HG03139 (cell line): ENCODE results near the gene ST6GAL2.

Experiments used
- ATAC-seq: cut with Tn5 transposase; IDR thresholded peaks from one replicate; pipeline ENCODE4 v1.9.1; 2021; ENCODE audit not compliant: unreplicated experiment

ST6GAL2 gene

DNA sequence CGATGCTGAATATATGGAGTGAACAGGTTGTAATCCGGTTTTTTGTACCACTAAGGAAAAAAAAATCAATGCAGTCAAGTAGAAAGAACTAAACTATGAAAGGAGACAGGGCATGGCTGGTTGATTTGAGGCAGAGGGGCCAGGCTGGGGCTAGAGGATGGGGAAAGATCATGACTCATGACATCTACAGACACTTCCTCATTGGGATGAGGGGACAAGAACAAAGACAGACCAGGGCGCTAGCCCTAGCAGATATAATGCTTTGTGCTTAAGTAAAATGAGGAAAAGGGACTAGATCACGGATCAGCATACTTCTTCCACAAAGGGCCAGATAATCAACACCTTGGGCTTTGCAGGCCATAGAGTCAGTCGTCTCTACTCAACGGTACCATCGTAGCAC lies 55.8 kb downstream of the ST6GAL2 start:
- ATAC-seq, result no peak

DNA sequence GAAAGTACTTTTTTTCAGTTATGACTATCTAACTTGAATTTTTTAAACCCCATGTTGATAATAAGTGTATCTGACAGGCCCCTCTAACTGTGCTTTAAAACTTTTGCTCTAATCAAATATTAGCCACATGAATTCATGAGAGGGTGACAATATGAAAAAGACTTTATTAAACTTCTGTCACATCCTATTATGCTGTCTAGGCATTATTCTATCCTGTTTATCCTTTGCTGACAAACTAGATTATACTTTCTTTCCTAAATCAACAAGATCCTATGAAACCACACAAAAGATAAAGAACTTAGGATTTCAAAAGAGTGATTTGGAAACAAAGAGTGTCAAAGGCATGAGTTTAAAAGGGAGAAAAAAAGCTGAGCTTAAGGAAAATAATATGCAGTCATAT lies 57.8 kb downstream of the ST6GAL2 start:
- no peak for ATAC-seq

DNA sequence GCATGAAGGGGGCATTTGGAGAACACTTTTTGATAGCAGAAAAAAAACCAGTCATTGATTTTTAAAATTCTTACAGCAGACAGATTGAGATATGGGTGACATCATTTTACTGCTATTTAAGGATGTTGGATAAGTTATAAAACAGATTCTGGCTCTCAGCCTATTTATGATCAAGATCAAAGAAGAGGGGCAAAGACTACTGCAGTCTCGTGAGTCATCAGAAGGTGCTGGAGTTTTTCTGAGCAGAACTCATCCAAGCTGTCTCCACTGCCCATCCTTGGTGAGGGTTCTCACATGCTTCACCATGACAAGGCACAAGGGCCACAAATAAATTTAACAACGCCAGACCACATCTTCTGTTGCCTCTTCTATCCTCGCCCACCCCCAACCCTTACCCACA lies 58.8 kb downstream of the ST6GAL2 start:
- no peak for ATAC-seq

DNA sequence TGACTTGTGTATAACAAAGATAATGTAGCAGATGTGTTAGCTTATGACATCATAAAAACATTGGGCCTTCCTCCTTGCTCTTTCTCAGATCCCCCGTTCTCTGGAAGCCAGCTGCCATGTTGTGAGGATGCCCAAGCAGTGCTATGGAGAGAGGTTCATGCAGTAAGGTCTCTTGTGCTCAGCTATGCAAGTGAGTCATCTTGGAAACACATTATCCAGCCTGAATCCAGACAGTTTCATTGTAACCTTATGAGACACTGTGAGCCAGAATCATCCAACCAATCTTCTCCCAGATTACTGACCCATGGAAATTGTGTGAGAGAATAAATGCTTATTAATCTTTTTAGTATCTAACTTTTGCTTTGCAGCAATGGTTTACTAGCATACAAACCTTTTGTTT lies 60.8 kb downstream of the ST6GAL2 start:
- ATAC-seq, result no peak

DNA sequence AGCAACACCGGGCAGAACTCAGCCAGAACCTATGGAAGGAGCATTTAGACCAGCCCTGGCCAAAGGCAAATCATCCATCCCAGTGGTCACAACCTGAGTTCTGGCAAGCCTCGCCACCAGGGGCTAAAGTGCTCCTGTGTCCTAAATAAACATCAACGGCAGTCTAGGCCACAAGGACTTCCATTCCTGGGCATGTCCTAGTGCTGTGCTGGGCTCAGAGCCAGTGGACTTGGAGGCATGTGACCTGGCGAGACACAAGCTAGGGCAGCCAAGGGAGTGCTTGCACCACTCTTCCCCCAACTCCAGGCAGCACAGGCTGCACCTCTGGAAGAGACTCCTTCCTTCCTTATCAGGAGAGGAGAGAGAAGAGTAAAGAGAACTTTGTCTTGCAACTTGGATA lies 69.0 kb downstream of the ST6GAL2 start:
- ATAC-seq, result no peak

DNA sequence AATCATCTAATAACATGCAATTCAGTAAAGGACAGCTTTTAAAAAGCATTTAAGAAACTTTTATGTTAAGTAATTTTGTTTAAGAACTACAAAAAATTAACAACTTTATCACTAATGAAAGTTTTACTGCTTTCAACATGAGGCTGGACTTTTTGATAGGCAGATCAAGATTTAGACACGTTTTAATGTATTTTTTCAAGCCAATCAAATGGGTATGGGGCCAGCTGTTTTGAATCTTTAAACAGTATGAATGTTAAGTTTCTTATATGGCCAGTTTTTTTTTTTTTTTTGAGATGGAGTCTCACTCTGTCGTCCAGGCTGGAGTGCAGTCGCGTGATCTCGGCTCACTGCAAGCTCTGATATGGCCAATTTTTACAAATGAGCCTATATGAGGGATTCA lies 73.1 kb downstream of the ST6GAL2 start:
- no peak for ATAC-seq

DNA sequence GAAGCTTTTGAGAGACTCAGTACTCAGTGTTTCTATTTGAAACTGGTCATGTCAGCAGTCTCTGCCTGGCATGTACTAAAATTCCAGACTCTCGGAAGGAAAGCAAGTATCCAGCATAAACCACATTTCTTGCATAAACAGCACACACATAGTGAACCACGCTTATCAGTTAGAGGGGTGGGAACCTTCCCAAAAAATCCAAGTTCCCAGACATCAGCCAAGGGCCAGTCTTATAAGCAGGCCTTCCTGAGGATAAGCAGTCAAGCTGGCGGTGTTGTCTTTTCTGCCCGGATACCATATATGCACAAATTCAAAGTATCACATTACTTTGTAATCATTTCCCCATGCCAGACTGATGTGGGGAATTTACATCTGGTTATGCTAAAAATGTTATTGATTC lies 73.6 kb downstream of the ST6GAL2 start:
- no peak for ATAC-seq

DNA sequence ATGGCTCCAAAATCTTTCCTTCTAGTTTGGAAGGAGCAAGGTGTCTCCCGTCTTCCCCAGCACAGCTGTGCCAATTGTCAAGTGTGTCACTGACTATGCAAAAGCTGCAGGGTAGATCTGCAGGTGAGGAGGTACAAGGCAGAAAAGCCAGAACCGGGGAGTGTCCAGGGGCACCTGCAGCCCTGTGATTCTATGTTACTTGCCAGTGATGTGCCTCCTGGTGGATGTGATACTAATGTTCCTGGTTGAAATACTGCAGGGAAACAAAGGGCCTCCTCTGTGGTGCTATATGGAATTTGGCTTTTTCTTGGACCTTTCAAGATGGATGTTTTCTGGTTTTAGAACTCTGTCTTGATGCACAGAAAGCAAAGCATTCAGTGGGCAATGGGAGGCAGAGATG lies 80.3 kb downstream of the ST6GAL2 start:
- no peak for ATAC-seq

DNA sequence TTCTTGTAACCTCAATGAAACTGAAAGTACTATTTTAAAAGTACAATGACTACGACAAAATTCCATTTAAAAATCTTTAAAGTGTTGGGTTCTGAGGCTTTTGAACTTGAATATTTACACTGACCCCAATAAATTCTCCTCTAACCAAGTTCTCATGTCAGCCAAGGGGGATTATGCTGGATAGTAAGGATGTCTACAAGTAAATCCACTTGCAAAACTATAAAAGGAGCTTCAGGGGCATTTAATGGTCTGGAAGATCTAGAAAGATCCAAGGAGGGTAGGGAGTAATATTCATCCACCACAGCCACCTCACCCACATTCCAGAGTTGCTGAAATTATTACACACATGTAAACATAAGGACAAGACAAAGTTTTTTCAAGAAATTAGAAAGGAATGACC lies 81.8 kb downstream of the ST6GAL2 start:
- ATAC-seq, result no peak

DNA sequence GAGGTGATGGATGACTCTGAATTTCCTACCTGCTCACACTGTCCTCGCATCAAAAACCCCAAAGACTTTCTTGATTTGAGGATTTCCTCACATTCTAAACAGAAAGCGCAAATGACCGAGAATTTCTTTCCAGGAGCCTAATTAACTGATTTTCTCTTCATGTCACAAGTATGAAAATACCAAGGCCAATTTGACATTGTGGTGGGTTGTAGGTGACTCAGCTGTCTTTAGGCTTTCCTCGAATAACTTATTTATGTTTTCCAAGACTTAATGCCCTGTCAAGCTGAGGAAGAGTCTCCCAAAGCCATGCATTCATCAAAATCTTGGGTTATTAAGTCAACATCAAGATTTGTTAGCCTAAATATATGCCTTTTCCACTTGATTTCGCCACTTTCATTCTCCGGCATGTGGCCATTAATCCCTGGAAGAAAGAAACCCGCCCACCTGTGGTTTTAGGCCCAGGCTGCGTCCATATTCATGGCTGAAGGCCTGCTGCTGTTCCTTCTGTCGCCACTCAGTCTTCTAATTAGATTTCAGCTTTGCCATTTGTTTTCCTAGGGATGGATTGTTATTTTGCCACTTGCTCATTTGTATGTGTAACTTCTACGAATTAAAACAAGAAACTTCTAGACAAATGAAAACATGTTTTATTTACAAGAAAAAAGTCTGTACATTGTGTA lies 84.9 kb downstream of the ST6GAL2 start:
- ATAC-seq, result no peak

DNA sequence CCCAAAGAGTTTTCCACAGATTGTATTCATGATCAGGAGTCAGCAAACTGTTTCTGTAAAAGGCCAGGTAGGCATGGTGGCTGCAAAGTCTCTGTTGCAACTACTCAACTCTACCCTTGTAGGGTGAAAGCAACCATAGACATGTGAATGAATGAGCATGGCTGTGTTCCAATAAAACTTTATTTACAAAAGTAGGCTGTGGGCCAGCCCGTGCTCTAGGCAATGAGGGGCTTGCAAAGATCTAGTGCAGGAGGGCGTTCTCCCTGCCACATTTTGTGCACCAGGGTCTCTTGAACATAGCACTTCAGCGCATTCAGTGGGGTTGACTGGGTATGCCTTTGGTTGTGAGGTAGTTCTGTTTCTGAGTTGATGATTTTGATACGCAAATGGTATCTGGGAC lies 85.8 kb downstream of the ST6GAL2 start:
- ATAC-seq, result no peak

DNA sequence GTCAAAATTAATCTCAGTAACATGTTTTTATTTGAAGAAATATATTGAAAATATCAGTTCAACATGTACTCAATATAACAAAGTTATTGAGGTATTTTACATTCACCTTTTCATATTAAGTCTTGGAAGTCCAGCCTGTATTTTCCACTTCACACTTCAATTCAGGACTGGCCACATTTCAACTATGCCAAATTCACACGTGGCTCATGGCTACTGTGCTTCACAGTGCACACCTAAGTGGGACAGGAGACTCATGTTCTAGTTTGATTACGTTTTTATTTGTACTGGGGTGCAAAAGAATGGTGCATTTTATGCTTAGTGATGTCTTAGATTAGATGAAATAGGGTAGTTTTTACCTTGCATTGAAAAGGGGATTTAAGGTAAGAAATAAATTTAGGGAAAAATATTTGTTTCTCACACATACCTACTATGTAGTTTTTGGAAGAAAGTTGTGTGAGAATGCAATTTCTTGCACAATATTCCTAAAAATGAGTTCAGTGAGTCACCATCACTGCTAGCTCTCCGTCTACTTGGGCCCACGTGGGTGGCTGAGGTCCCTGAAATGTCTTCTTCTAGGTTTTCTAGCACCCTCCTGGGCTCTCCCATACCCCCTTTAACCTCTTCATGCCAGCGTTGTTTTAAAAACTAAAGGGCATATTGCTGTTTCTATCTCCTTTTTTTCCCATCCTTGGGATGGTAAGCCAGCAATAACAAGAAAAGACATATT lies 87.0 kb downstream of the ST6GAL2 start:
- no peak for ATAC-seq

DNA sequence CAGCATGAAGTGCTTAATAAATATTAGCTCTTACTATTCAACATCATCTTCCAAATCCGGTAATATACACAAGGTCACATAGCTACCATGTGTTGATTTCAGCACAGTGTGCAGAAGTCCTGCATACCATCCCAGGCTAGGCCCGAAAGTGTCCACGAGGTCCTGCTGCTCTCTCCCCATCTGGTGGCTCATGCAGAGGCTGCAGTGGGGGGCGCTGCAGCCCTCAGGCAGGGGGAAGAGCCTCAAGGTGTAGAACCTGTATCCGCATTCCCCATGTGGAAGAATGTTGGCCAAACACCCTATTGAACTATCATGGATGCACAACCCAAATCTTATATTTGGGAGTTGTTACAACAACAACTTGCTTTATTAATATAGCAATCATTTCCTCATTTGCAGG lies 88.5 kb downstream of the ST6GAL2 start:
- no peak for ATAC-seq

DNA sequence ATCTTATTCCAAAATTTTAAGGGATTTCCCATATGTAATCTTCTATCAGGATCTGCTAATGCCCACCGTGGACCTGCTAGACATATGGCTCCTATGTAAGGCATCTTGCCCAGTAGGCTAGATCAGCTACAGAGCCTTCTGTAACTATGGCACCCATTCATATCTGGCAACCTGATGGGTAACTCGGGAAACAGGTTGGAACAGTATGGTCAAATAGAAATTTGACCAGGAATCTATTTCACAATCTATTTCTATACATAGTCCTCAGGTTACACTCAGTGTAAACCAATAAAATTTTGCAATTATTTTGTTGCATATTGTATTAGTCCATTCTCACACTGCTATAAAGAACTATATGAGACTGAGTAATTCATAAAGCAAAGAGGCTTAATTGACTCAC lies 93.3 kb downstream of the ST6GAL2 start:
- no peak for ATAC-seq

DNA sequence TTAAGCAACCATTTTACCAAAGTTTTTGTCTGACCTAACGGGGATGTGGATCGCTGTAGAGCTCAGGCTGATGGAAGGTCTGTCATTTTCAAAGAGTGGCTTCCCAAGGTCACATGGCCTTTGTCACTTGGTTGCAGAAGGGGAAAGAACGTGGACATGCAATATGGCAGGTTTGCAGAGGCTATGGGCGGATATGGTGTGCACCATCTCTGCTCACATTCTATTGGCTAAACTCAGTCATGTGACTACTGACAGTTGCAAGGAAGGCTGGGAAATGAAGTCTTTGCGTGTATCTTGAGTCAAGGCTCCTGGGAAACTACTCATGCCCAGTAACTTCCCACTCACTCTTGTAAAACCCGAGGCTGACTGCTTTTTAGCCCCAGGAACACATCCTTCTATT lies 96.8 kb downstream of the ST6GAL2 start:
- ATAC-seq, result no peak

DNA sequence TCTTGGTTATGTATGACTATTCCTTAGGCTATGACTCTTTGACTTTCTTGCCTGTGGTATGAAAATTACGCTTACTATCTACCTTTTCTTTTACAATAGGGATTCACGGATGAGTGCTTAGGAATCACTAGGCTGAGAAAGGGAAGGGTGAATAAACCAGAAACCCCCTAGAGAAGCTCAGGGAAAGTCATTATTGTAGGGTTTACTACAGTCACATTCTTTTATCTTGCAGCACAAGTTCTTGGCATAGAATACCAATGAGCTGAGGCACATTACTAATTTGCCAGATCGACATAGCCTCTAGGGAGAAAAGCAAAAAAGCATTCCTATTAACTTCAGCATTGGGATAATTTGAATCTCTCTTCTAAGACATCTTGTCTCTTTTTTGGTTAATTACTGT lies 103.3 kb downstream of the ST6GAL2 start:
- no peak for ATAC-seq

DNA sequence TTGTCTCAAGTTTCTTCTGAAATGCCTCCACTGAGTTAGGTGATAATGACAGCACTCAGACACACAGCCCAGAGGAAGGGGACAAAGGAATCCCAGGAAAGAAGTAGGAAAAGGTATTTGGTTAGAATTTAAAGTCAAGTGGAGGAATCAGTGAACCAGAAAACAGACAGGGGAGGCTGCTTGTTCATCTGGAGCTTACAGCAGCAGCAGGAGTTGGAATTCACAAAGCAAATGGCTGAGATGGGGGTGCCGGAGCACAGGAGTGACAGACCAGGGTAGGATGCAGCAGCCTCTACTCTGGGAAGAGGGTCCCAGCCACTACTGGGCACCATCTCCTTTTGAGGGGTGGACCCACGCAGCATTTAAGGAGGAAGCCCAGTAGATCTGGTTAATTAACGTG lies 104.8 kb downstream of the ST6GAL2 start:
- ATAC-seq, result no peak

DNA sequence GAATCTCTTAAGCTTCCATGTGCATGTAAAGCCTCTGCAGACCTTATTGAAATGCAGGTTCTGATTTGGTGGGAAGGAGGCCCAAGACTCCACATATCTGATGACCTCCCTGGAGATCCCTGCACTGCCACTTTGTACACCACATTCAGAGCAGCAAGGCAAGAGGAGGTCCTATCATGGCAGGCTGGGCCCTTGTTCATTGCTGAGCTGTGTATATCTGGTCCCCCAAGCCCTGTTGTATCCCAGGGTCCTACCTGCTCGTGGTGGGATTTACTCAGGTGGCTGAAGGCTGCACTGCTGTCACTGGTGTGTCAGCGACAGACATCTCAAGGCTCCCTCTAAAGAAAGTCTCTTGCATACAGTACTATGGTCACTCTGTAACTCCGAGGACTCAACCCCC lies 114.2 kb downstream of the ST6GAL2 start:
- no peak for ATAC-seq

DNA sequence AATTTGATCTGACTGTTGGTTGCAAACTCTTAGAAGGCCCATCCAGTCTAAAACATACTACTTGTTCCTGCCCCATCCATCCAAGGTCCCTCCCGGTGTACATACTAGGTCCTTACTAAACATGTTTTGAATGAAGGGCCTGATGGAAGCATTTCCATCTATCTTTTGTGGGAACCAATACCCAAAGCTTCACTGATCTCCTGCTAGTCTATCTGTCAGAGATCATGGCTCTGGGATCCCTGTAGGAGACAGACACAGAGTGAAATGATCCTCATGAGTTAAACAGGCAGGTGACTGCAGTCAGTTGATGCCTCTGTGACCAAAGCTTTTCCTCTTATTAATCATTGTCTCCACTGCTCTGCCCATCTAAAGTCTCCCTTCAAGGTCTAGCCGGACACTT lies 115.0 kb downstream of the ST6GAL2 start:
- no peak for ATAC-seq

DNA sequence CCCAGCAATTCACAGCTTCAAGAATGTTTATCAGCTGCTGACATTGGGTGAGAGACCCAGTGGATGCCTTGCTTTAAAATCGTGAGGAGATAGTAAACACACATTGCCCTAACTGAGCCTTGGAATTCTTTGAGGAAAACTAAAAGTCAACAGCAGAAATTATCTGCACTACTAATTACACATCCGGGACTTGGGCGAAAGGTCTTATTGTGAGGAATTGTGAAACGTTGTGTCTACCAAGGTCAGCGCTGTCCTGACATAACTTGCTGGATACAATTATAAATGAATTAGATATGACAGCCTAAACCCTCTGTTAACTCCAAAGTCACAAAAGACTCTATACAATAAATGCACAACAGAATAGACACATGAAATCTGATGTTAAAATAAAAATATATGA lies 121.4 kb downstream of the ST6GAL2 start:
- no peak for ATAC-seq

DNA sequence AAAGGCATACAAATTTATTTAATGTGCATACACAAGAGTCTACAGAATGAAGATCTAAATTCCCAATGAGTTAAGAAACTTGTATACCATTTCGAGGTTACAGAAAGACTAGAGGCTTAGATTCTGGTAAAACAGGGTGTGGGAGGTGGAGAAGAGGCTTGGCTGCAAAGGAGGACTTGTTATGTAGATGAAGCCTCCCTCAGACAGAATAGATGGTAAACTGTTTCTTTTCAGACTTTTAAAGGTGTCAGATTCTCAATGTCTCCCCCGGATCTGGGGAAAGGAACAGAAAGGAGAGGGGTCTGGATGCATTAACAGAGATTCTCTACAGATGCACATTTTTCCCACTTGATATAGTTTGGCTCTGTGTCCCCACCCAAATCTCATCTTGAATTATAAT lies 126.0 kb downstream of the ST6GAL2 start:
- ATAC-seq, result no peak

DNA sequence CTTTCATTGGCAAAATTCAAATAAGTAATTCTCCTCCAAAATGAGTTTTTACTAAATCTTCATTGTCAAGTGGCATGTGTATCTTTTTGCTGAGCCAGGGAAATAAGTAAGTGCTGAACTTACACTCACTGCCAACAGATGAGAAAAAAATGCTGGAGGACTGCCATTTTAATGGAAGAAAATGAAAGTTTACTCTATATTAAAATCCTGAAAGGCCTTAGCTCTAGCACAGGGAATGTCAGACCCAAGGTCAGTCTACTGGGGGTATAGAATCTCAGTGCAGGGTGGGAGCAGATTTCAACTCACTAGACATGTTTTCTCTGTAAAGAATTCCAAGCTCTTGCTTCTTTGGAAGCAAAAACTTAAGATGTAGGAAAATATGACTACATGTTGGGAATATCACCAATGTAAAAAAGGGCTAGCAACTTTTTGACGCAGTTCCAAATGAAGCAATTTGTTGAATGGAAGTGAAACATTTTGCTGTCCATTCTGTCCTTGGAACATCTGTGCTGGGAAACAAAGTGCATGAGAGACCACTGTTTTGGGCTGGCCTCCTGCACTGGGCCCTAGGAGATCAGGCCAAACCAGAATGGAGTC lies 127.0 kb downstream of the ST6GAL2 start:
- ATAC-seq, result no peak
